Measurements from ENCODE around the gene UBE2Q2. TPM values are rescaled to one million over a fixed set of nuclear protein-coding genes. Genes with fewer than 3 reads are reported as not detected.
"Not testable (repeated sequence)": the region's sequence is repeated elsewhere in the genome, so short reads cannot be mapped to it uniquely, and the experiment has no call there.

UBE2Q2 gene
- total RNA-seq, 1 experiment from 2014 or later = 27.0 TPM

GRCh38 chr15:75905231-75905630 lies 62.0 kb downstream of the UBE2Q2 start (continued):
- TF ChIP-seq, protein P1, sequence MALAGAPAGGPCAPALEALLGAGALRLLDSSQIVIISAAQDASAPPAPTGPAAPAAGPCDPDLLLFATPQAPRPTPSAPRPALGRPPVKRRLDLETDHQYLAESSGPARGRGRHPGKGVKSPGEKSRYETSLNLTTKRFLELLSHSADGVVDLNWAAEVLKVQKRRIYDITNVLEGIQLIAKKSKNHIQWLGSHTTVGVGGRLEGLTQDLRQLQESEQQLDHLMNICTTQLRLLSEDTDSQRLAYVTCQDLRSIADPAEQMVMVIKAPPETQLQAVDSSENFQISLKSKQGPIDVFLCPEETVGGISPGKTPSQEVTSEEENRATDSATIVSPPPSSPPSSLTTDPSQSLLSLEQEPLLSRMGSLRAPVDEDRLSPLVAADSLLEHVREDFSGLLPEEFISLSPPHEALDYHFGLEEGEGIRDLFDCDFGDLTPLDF (CRISPR knock-in tag; IDR thresholded peaks at IDR 0.05) = no peak

- DNase-seq (ENCODE audit: low spot score); H3K27ac Mint-ChIP-seq; H3K27me3 Mint-ChIP-seq (ENCODE audit: low read depth); H3K4me1 Mint-ChIP-seq; H3K4me3 Mint-ChIP-seq; ATAC-seq; H3K9me3 Mint-ChIP-seq; CTCF ChIA-PET: not testable (repeated sequence)
- POLR2A ChIA-PET = interaction anchor here (0.7 kb wide), 1 partner anchor 9 kb away, joined by 3 read pairs; no protein-coding TSS in a partner anchor
- peaks cover 78% of the 10 kb centered on the region for H3K36me3 Mint-ChIP-seq
Measured at GRCh38 chr15:75910355-75910754, 67.1 kb downstream of the UBE2Q2 start.

- CTCF ChIA-PET = no interaction called here
- Mint-ChIP-seq H3K4me1 (no peaks in the 10 kb centered on the region), H3K9me3 (no peaks in the 10 kb centered on the region), H3K27ac (no peak overlapping the region), H3K36me3 (peaks cover 51% of the 10 kb centered on the region), H3K27me3 (ENCODE audit: low read depth) (no peaks in the 10 kb centered on the region), H3K4me3 (no peak overlapping the region)
- no peak for TF ChIP-seq ZNF671 (CRISPR knock-in tag; IDR thresholded peaks at IDR 0.05)
- no peak for TF ChIP-seq TCF7 (CRISPR knock-in tag; IDR thresholded peaks at IDR 0.05; ENCODE audit: low read depth)
- TF ChIP-seq NFYB (CRISPR knock-in tag; conservative IDR thresholded peaks at IDR 0.05; ENCODE audit: low read depth) = no peak
- ATAC-seq = no peak
- DNase-seq (ENCODE audit: low spot score) = no peak
- POLR2A ChIA-PET = no interaction called here
Measured at GRCh38 chr15:75916978-75917377, 73.7 kb downstream of the UBE2Q2 start.

DNA sequence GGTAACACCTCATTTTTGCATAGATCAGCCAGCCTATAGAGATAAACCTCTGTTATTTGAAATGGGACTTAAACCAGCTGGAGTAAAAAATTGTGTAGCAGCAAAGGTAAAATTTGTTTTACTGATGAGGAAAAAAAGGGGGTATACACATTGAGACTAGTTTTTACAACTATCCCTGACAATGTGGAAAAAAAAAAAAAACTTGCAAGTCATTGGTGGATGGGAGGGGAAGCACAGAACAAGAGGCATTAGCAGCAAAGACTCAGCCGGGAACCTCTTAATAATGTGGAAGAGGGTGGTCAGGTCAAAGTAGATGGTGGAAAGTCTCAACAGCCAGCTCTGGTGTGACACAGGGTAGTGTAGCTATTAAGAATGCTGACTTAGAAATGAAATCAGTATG lies 74.9 kb downstream of the UBE2Q2 start:
- Mint-ChIP-seq H3K9me3 (no peaks in the 10 kb centered on the region), H3K36me3 (peaks cover 43% of the 10 kb centered on the region), H3K27me3 (ENCODE audit: low read depth) (no peaks in the 10 kb centered on the region), H3K4me1 (no peaks in the 10 kb centered on the region), H3K4me3 (no peak overlapping the region), H3K27ac (0 out of 2 replicates have a peak overlapping the region, but pooled peaks have one; percentile 54)
- ATAC-seq (no peak), DNase-seq (ENCODE audit: low spot score) (no peak)
- CTCF ChIA-PET = interaction anchor here (3.2 kb wide), 1 partner anchor 10 kb away, joined by 14 read pairs; no protein-coding TSS in a partner anchor
- POLR2A ChIA-PET = no interaction called here
- TF ChIP-seq USF1 (CRISPR knock-in tag; IDR thresholded peaks at IDR 0.05) = no peak
- no peak for TF ChIP-seq ZNF532 (CRISPR knock-in tag; IDR thresholded peaks at IDR 0.05; ENCODE audit: borderline replicate concordance)
- TF ChIP-seq FOXJ3 (CRISPR knock-in tag; IDR thresholded peaks at IDR 0.05; ENCODE audit: borderline replicate concordance) = no peak
- TF ChIP-seq, protein P2, sequence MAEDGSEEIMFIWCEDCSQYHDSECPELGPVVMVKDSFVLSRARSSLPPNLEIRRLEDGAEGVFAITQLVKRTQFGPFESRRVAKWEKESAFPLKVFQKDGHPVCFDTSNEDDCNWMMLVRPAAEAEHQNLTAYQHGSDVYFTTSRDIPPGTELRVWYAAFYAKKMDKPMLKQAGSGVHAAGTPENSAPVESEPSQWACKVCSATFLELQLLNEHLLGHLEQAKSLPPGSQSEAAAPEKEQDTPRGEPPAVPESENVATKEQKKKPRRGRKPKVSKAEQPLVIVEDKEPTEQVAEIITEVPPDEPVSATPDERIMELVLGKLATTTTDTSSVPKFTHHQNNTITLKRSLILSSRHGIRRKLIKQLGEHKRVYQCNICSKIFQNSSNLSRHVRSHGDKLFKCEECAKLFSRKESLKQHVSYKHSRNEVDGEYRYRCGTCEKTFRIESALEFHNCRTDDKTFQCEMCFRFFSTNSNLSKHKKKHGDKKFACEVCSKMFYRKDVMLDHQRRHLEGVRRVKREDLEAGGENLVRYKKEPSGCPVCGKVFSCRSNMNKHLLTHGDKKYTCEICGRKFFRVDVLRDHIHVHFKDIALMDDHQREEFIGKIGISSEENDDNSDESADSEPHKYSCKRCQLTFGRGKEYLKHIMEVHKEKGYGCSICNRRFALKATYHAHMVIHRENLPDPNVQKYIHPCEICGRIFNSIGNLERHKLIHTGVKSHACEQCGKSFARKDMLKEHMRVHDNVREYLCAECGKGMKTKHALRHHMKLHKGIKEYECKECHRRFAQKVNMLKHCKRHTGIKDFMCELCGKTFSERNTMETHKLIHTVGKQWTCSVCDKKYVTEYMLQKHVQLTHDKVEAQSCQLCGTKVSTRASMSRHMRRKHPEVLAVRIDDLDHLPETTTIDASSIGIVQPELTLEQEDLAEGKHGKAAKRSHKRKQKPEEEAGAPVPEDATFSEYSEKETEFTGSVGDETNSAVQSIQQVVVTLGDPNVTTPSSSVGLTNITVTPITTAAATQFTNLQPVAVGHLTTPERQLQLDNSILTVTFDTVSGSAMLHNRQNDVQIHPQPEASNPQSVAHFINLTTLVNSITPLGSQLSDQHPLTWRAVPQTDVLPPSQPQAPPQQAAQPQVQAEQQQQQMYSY (CRISPR knock-in tag; IDR thresholded peaks at IDR 0.05) = no peak
- no peak for TF ChIP-seq NFATC4 (CRISPR knock-in tag; IDR thresholded peaks at IDR 0.05)
- no peak for TF ChIP-seq ZSCAN18 (CRISPR knock-in tag; IDR thresholded peaks at IDR 0.05)
- no peak for TF ChIP-seq RELA (CRISPR knock-in tag; IDR thresholded peaks at IDR 0.05; ENCODE audit: borderline replicate concordance)
- no peak for TF ChIP-seq ATF1 (CRISPR knock-in tag; IDR thresholded peaks at IDR 0.05)
- no peak for TF ChIP-seq SP1 (CRISPR knock-in tag; conservative IDR thresholded peaks at IDR 0.05)
- TF ChIP-seq, protein P3, sequence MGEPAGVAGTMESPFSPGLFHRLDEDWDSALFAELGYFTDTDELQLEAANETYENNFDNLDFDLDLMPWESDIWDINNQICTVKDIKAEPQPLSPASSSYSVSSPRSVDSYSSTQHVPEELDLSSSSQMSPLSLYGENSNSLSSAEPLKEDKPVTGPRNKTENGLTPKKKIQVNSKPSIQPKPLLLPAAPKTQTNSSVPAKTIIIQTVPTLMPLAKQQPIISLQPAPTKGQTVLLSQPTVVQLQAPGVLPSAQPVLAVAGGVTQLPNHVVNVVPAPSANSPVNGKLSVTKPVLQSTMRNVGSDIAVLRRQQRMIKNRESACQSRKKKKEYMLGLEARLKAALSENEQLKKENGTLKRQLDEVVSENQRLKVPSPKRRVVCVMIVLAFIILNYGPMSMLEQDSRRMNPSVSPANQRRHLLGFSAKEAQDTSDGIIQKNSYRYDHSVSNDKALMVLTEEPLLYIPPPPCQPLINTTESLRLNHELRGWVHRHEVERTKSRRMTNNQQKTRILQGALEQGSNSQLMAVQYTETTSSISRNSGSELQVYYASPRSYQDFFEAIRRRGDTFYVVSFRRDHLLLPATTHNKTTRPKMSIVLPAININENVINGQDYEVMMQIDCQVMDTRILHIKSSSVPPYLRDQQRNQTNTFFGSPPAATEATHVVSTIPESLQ (CRISPR knock-in tag; IDR thresholded peaks at IDR 0.05) = no peak
- no peak for TF ChIP-seq ZMAT4 (CRISPR knock-in tag; IDR thresholded peaks at IDR 0.05)
- TF ChIP-seq HMGA2 (CRISPR knock-in tag; IDR thresholded peaks at IDR 0.05) = no peak
- no peak for TF ChIP-seq ZBTB21 (CRISPR knock-in tag; IDR thresholded peaks at IDR 0.05; ENCODE audit: borderline replicate concordance)

Data from WTC11 (cell line).